NCI-H146 treated with DMSO at 0.1 percent for 48 hours (cell line): ENCODE results near the gene ZNF282.
A peak's percentile ranks its signal among the peaks of the same experiment; 100 is the strongest.
"Not testable (repeated sequence)": the region's sequence is repeated elsewhere in the genome, so short reads cannot be mapped to it uniquely, and the experiment has no call there.

Experiments
- DNase-seq: peaks from one replicate; lab custom pipeline; 2025; ENCODE audit not compliant: unreplicated experiment; lab: John Stamatoyannopoulos, UW

Gene ZNF282

GRCh38 chr7:149224352-149224751 is 29.0 kb downstream of the ZNF282 start:
- no peak for DNase-seq

- no peak for DNase-seq
Observed at GRCh38 chr7:149225106-149225505, 29.8 kb downstream of the ZNF282 start.

DNA sequence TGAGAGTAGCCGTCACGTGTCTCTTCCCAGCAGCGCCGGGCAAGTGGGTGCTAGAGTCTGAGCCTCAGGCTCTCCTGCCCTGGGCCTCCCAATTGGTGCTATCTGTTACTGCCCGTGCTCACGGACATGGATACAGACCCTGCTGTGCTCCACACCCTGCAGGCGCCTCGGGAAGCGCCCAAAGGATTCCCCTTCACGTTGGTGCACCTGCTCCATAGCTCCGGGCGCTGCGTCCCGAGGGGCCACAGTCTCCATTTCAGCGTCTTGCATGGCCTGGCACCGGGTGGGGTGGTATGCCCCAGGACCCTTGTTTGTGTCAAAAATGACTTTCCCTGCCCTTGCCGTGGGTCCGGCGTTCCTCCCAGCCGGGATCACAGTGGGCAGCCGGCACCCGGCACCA is 30.3 kb downstream of the ZNF282 start:
- DNase-seq, result no peak

DNA sequence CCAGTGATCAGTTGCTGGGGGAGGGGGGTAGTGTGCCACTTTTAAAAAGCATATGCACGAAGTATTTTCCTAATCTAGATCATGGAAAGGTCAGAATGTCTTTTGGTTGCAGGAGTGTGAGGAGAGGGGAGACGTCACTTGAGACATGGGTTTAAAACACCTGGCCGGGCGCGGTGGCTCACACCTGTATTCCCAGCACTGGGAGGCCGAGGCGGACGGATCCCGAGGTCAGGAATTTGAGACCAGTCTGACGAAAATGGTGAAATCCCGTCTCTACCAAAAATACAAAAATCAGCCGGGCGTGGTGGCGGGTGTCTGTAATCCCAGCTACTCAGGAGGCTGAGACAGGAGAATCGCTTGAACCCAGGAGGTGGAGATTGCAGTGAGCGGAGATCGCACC is 31.0 kb downstream of the ZNF282 start:
- DNase-seq, result not testable (repeated sequence)

GRCh38 chr7:149226840-149227494 is 31.6 kb downstream of the ZNF282 start:
- DNase-seq, result no peak

DNA sequence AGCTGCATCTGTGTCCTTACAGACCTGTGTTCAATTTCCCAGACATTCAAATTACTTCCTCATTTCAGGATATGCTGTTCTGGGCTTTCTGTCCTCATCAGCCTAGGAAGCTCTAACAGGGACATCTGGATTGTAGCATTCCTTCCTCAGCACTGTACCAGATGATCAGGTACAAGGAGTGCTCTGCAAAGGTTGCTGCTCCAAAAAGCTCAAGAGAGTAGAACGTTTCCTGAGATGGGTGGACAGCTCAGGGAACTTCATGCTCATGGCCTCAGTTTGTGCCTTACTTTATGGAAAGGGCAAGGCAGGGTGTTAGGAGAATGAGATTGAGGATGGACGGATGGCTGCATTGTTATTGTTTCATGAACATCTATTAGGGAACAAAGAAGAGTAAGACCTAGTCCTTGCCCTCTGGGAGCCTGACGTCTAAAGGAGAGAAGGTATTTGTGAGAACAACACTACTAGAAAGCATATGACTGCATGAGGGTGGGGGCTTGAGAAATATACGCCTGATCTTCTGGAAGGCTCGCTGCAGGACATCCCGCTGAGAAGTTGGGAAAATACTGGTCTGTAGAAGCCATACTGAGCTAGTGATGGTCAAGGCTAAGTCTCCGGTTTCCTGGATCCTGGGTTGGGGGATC is 33.6 kb downstream of the ZNF282 start:
- no peak for DNase-seq

GRCh38 chr7:149229526-149229925 is 34.2 kb downstream of the ZNF282 start:
- DNase-seq, result no peak

- no peak for DNase-seq
Observed at GRCh38 chr7:149232362-149232761, 37.0 kb downstream of the ZNF282 start.

GRCh38 chr7:149233655-149234204 is 38.4 kb downstream of the ZNF282 start:
- DNase-seq, result not testable (repeated sequence)

- DNase-seq, result no peak
Observed at GRCh38 chr7:149237502-149237901, 42.2 kb downstream of the ZNF282 start.

DNA sequence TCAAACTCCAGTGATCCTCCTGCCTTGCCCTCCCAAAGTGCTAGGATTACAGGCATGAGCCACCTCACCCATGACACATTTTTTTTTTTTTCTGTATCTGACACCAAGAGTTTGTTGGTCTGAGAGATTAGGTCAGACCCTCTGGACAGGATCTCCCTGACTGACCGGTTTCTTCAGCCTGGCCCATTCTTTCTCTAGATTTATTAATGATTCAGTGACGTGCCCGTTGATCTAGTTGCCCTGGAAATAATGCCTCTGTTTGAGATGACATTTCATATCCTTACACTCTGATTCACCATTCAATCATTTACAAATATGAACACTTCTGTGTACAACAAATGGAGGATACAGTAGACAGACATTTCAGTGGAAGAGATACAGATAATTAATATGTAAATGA is 42.7 kb downstream of the ZNF282 start:
- no peak for DNase-seq

DNA sequence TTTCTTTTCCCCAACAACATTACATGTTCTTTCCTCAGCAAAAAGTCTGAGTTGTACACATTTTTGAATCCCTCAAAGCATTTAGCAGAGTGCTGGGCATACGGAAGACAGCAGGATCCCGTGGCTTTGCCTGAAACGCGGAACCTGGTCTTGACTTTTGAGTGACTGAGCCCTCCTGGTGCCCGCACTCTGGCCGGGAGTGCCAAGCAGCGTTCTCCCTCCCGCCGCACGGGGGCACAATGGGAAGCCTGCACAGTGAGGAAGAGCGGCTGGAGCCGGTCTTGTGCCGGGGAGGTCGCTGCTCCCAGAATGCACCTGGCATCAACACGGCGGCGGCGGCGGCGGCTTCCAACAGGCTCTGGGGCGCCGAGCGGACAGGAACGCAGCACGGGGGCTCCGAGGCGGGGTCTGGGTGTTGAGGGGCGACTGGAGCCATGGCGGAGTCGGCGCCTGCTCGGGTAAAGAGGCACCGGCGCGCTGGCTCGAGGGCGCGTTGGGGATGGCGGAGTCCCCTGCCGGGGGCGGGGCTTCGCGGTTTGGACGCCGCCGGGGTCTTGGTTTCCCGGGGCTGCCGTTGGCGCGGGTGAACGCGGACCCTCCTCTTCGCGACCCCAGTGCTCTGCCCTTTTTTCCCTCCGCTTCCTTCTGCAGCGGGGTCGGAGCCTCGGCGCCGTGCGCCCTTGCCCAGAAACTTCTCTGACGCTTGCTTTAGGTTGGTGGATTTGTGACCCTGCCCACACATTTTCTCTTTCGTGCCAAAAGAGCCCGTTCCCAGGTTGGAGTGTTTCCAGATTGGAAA is 44.2 kb downstream of the ZNF282 start, which contains the start of gene ZNF212:
ZNF212 (plus strand) TSS at position 307 of the 799 bp plus-strand sequence; CDS start at position 435, 128 bp downstream.
- DNase-seq, result peak; percentile 61

DNA sequence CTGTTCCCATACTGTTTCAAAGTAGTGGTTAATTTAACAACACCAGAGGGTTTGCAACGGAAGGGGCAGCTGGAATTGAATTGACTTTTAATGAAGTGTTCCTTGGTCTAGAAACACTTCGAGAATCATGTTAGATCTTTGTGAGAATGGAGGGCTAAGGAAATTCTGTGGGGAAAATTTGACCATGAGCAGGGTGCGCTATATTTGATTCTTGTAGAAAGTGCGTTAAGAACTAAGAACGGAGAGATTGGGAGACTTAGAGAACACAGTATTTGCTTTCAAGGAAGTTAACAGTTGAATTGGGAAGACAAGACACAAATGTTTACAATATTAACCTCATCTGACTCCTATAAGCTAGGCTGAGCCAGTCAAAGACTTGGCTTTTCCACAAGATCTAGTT is 45.3 kb downstream of the ZNF282 start:
- DNase-seq, result no peak

DNA sequence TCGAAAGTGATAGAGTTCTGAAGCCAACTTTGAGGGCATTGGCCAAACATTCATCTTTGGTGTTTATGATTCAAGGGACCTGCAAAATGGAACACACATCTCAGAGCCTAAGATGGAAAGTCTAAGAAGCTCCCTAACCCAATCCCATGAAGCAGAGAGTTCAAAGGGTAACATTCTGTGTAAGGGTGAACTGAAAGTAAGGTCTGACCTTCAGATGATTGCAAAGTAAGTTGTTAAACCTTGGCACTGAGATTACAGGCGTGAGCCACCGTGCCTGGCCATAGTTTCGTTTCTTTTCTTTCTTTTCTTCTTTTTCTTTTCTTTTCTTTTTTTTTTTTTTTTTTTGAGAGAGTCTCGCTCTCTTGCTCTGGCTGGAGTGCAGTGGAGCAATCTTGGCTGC is 46.4 kb downstream of the ZNF282 start:
- DNase-seq, result no peak

GRCh38 chr7:149245244-149245643 is 49.9 kb downstream of the ZNF282 start:
- DNase-seq, result no peak

GRCh38 chr7:149245744-149246143 is 50.4 kb downstream of the ZNF282 start:
- no peak for DNase-seq

GRCh38 chr7:149248777-149249176 is 53.4 kb downstream of the ZNF282 start:
- no peak for DNase-seq

DNA sequence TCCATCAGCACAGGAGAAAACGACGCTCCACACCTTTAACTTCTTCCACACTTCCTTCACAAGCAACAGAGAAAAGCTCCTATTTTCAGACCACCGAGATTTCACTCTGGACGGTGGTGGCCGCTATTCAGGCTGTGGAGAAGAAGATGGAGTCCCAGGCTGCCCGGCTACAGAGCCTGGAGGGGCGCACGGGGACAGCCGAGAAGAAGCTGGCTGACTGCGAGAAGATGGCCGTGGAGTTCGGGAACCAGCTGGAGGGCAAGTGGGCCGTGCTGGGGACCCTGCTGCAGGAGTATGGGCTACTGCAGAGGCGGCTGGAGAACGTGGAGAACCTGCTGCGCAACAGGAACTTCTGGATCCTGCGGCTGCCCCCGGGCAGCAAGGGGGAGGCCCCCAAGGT is 54.8 kb downstream of the ZNF282 start:
- not testable (repeated sequence) for DNase-seq

- DNase-seq, result not testable (repeated sequence)
Observed at GRCh38 chr7:149251518-149251917, 56.2 kb downstream of the ZNF282 start.

- no peak for DNase-seq
Observed at GRCh38 chr7:149252378-149252777, 57.0 kb downstream of the ZNF282 start.

GRCh38 chr7:149253665-149254064 is 58.3 kb downstream of the ZNF282 start:
- no peak for DNase-seq
